GM18526 (cell line): ENCODE results near the gene NKAIN2.

Source experiments
- POLR2A ChIP-seq: IDR thresholded peaks from 3 replicates; pipeline ENCODE4 v1.6.1; 2011; ENCODE audit not compliant: insufficient read length; ENCODE audit errors: extremely low read depth

NKAIN2 gene

GRCh38 chr6:123844011-123844410, 40.3 kb downstream of the NKAIN2 start:
- TF ChIP-seq POLR2A: no peak

- no peak for TF ChIP-seq POLR2A
Measured at GRCh38 chr6:123848347-123848746, 44.7 kb downstream of the NKAIN2 start.

- no peak for TF ChIP-seq POLR2A
Measured at GRCh38 chr6:123849406-123849805, 45.7 kb downstream of the NKAIN2 start.

- TF ChIP-seq POLR2A: no peak
Measured at GRCh38 chr6:123850555-123850954, 46.9 kb downstream of the NKAIN2 start.

GRCh38 chr6:123854201-123854600, 50.5 kb downstream of the NKAIN2 start:
- TF ChIP-seq POLR2A: no peak

GRCh38 chr6:123855506-123855905, 51.8 kb downstream of the NKAIN2 start:
- no peak for TF ChIP-seq POLR2A

- TF ChIP-seq POLR2A: no peak
Measured at GRCh38 chr6:123859291-123859690, 55.6 kb downstream of the NKAIN2 start.

- no peak for TF ChIP-seq POLR2A
Measured at GRCh38 chr6:123869334-123869733, 65.7 kb downstream of the NKAIN2 start.

- TF ChIP-seq POLR2A: no peak
Measured at GRCh38 chr6:123873974-123874373, 70.3 kb downstream of the NKAIN2 start.

GRCh38 chr6:123875784-123876183, 72.1 kb downstream of the NKAIN2 start:
- TF ChIP-seq POLR2A: no peak

- no peak for TF ChIP-seq POLR2A
Measured at GRCh38 chr6:123879749-123880148, 76.1 kb downstream of the NKAIN2 start.

GRCh38 chr6:123888771-123889513, 85.3 kb downstream of the NKAIN2 start:
- TF ChIP-seq POLR2A: no peak

- TF ChIP-seq POLR2A: no peak
Measured at GRCh38 chr6:123895346-123895745, 91.7 kb downstream of the NKAIN2 start.

GRCh38 chr6:123895806-123896205, 92.1 kb downstream of the NKAIN2 start:
- TF ChIP-seq POLR2A: no peak

- TF ChIP-seq POLR2A: no peak
Measured at GRCh38 chr6:123896869-123897268, 93.2 kb downstream of the NKAIN2 start.

- TF ChIP-seq POLR2A: no peak
Measured at GRCh38 chr6:123897965-123898364, 94.3 kb downstream of the NKAIN2 start.

- no peak for TF ChIP-seq POLR2A
Measured at GRCh38 chr6:123898665-123899064, 95.0 kb downstream of the NKAIN2 start.
